ENCODE measurements around the gene TPM1.

The TPM1 gene

GRCh38 chr15:63063164-63063756, 20.7 kb downstream of the TPM1 start:
- H3K4me2 ChIP-seq, result no peak overlapping the region
- no peak overlapping the region for H3K9ac ChIP-seq
- H3K4me3 ChIP-seq (IDR thresholded peaks at IDR 0.05; ENCODE audit: insufficient read depth, low read depth, low read length), result no peak overlapping the region
- no peaks in the 10 kb centered on the region for H4K20me1 ChIP-seq (ENCODE audit: insufficient read depth)
- H3K36me3 ChIP-seq (ENCODE audit: insufficient read depth), result no peaks in the 10 kb centered on the region
- no peak overlapping the region for H3K27ac ChIP-seq
- TF ChIP-seq CTCF (conservative IDR thresholded peaks at IDR 0.05; ENCODE audit: low read depth, low read length), result no peak
- no peaks in the 10 kb centered on the region for H3K79me2 ChIP-seq (ENCODE audit: insufficient read depth, low read depth)
- no peaks in the 10 kb centered on the region for H3K4me1 ChIP-seq (ENCODE audit: low read depth, poor library complexity, severe bottlenecking)
- H2AFZ ChIP-seq (ENCODE audit: low read depth), result no peak overlapping the region
- no peaks in the 10 kb centered on the region for H3K27me3 ChIP-seq (ENCODE audit: insufficient read depth, low read depth)

GRCh38 chr15:63063877-63064409, 21.4 kb downstream of the TPM1 start:
- TF ChIP-seq CTCF (conservative IDR thresholded peaks at IDR 0.05; ENCODE audit: low read depth, low read length), result no peak
- H3K36me3 ChIP-seq (ENCODE audit: insufficient read depth), result no peaks in the 10 kb centered on the region
- no peaks in the 10 kb centered on the region for H3K27me3 ChIP-seq (ENCODE audit: insufficient read depth, low read depth)
- no peak overlapping the region for H3K9ac ChIP-seq
- H2AFZ ChIP-seq (ENCODE audit: low read depth), result no peak overlapping the region
- H3K4me1 ChIP-seq (ENCODE audit: low read depth, poor library complexity, severe bottlenecking), result no peaks in the 10 kb centered on the region
- H3K27ac ChIP-seq, result no peak overlapping the region
- H4K20me1 ChIP-seq (ENCODE audit: insufficient read depth), result no peaks in the 10 kb centered on the region
- H3K4me2 ChIP-seq, result no peak overlapping the region
- H3K4me3 ChIP-seq (IDR thresholded peaks at IDR 0.05; ENCODE audit: insufficient read depth, low read depth, low read length), result no peak overlapping the region
- H3K79me2 ChIP-seq (ENCODE audit: insufficient read depth, low read depth), result no peaks in the 10 kb centered on the region

- no peaks in the 10 kb centered on the region for H3K79me2 ChIP-seq (ENCODE audit: insufficient read depth, low read depth)
- H3K27me3 ChIP-seq (ENCODE audit: insufficient read depth, low read depth), result no peaks in the 10 kb centered on the region
- no peaks in the 10 kb centered on the region for H3K4me1 ChIP-seq (ENCODE audit: low read depth, poor library complexity, severe bottlenecking)
- no peak overlapping the region for H3K4me3 ChIP-seq (IDR thresholded peaks at IDR 0.05; ENCODE audit: insufficient read depth, low read depth, low read length)
- no peaks in the 10 kb centered on the region for H3K36me3 ChIP-seq (ENCODE audit: insufficient read depth)
- no peak for TF ChIP-seq CTCF (conservative IDR thresholded peaks at IDR 0.05; ENCODE audit: low read depth, low read length)
- H3K4me2 ChIP-seq, result no peak overlapping the region
- H3K27ac ChIP-seq, result no peak overlapping the region
- no peak overlapping the region for H3K9ac ChIP-seq
- H4K20me1 ChIP-seq (ENCODE audit: insufficient read depth), result no peaks in the 10 kb centered on the region
- no peak overlapping the region for H2AFZ ChIP-seq (ENCODE audit: low read depth)
Measured at GRCh38 chr15:63065262-63066221, 23.0 kb downstream of the TPM1 start.

- no peak overlapping the region for H3K4me2 ChIP-seq
- no peaks in the 10 kb centered on the region for H3K36me3 ChIP-seq (ENCODE audit: insufficient read depth)
- TF ChIP-seq CTCF (conservative IDR thresholded peaks at IDR 0.05; ENCODE audit: low read depth, low read length), result no peak
Measured at GRCh38 chr15:63066272-63066671, 23.7 kb downstream of the TPM1 start.

More at GRCh38 chr15:63066272-63066671, 23.7 kb downstream of the TPM1 start:
- Histone ChIP-seq H3K27me3 (ENCODE audit: insufficient read depth, low read depth) (no peaks in the 10 kb centered on the region), H3K4me3 (IDR thresholded peaks at IDR 0.05; ENCODE audit: insufficient read depth, low read depth, low read length) (no peak overlapping the region), H2AFZ (ENCODE audit: low read depth) (no peak overlapping the region), H3K79me2 (ENCODE audit: insufficient read depth, low read depth) (no peaks in the 10 kb centered on the region), H4K20me1 (ENCODE audit: insufficient read depth) (no peaks in the 10 kb centered on the region), H3K27ac (no peak overlapping the region), H3K9ac (no peak overlapping the region), H3K4me1 (ENCODE audit: low read depth, poor library complexity, severe bottlenecking) (no peaks in the 10 kb centered on the region)

Measured in KMS-11 (cell line).